Measurements from ENCODE around the gene DESI1. TPM values are rescaled to one million over a fixed set of nuclear protein-coding genes. Genes with fewer than 3 reads are reported as not detected.

DESI1 gene
- total RNA-seq, 4 donors from 2014 or later: 18.2 to 77.7 (median 21.4) TPM

GRCh38 chr22:41550952-41551491 lies 69.8 kb downstream of the DESI1 start:
- Histone ChIP-seq H3K9me3 (no peaks in the 10 kb centered on the region), H3K27me3 (no peaks in the 10 kb centered on the region), H3K36me3 (no peaks in the 10 kb centered on the region), H3K27ac (no peak overlapping the region), H3K4me3 (no peak overlapping the region), H3K4me1 (no peaks in the 10 kb centered on the region)
- 50 to 52% methylated on average over 4 to 5 of the region's 12 CpGs for WGBS, 2 donors (ENCODE audit: low coverage in 1 of 2)
- no peak for TF ChIP-seq CTCF (IDR thresholded peaks at IDR 0.05)
- no peak for TF ChIP-seq EP300 (IDR thresholded peaks at IDR 0.05)
- no peak for TF ChIP-seq POLR2A (IDR thresholded peaks at IDR 0.05)
- TF ChIP-seq POLR2AphosphoS5 (IDR thresholded peaks at IDR 0.05): no peak
- no peak for ATAC-seq

- ATAC-seq: no peak
- no peaks in the 10 kb centered on the region for H3K36me3 ChIP-seq
- no peaks in the 10 kb centered on the region for H3K27me3 ChIP-seq
- TF ChIP-seq POLR2AphosphoS5 (IDR thresholded peaks at IDR 0.05) (no peak), EP300 (IDR thresholded peaks at IDR 0.05) (no peak), POLR2A (IDR thresholded peaks at IDR 0.05) (no peak), CTCF (IDR thresholded peaks at IDR 0.05) (no peak)
- no peaks in the 10 kb centered on the region for H3K9me3 ChIP-seq
- 76% methylated on average over 4 of the region's 5 CpGs; no CpG with 5 or more reads in 1 of the 2 donors for WGBS, 2 donors (ENCODE audit: low coverage in 1 of 2)
- no peak overlapping the region for H3K4me3 ChIP-seq
- no peak overlapping the region for H3K27ac ChIP-seq
- H3K4me1 ChIP-seq: peaks cover 0 to 12% (median 6%) of the 10 kb centered on the region in 3 donors
These were observed 72.0 kb downstream of the DESI1 start for GRCh38 chr22:41548830-41549211.

Small RNAs within 50 kb of the gene (small RNA-seq; reads per million reads assigned to genes)
- 0 reads per million in 4 donors for gene RF00019

Other genes starting within 250 kb of the DESI1 start
- 10 to 100 TPM; 26.1 to 50.7 (median 37.0) TPM for gene TEF, start 239.1 kb downstream of the DESI1 start, total RNA-seq
- 100 to 1,000 TPM in 1 of 4 donors, 10 to 100 TPM in 3; 59.3 to 163 (median 84.1) TPM for gene TOB2, start 174.2 kb downstream of the DESI1 start, total RNA-seq
- gene PHF5A, start 152.4 kb downstream of the DESI1 start, total RNA-seq: 10 to 100 TPM; 26.7 to 44.5 (median 39.2) TPM
- gene ACO2, start 151.9 kb downstream of the DESI1 start, total RNA-seq: 100 to 1,000 TPM; 115 to 227 (median 132) TPM
- 10 to 100 TPM; 17.7 to 27.0 (median 23.4) TPM for gene POLR3H, start 76.6 kb downstream of the DESI1 start, total RNA-seq
- gene CSDC2, start 60.0 kb downstream of the DESI1 start, total RNA-seq: 10 to 100 TPM in 1 of 4 donors, 1 to 10 TPM in 3; 3.0 to 22.2 (median 5.8) TPM
- 10 to 100 TPM; 32.7 to 42.5 (median 37.1) TPM for gene PMM1, start 31.2 kb downstream of the DESI1 start, total RNA-seq
- 100 to 1,000 TPM; 236 to 277 (median 258) TPM for gene XRCC6, start 252 bp upstream of the DESI1 start, total RNA-seq
- 100 to 1,000 TPM in 3 of 4 donors, 10 to 100 TPM in 1; 78.6 to 131 (median 111) TPM for gene SNU13, start 67.8 kb upstream of the DESI1 start, total RNA-seq
- gene MEI1, start 78.5 kb upstream of the DESI1 start, total RNA-seq: under 1 TPM in 3 of 4 donors, not detected in 1; 0.07 to 0.81 (median 0.50) TPM
- 1 to 10 TPM; 3.8 to 8.9 (median 5.4) TPM for gene CCDC134, start 179.6 kb upstream of the DESI1 start, total RNA-seq
- 100 to 1,000 TPM in 1 of 4 donors, 10 to 100 TPM in 3; 39.7 to 101 (median 58.8) TPM for gene SREBF2, start 212.1 kb upstream of the DESI1 start, total RNA-seq